Liver (tissue), 9 donors: ENCODE measurements around the gene PAMR1. TPM values are rescaled to one million over a fixed set of nuclear protein-coding genes. Genes with fewer than 3 reads are reported as not detected.
"Not testable (repeated sequence)": the region's sequence is repeated elsewhere in the genome, so short reads cannot be mapped to it uniquely, and the experiment has no call there.

Source experiments
- DNase-seq: peaks from one replicate; pipeline ENCODE4 v3.0.0-alpha.2; 2017; ENCODE audit warnings: low spot score
- H3K27ac ChIP-seq, 2 donors: one replicate each; pipeline ENCODE4 v1.7.0; 2013; ENCODE audit warnings: inconsistent platforms in 2 of 2, low read length in 2 of 2, control low read depth in 1 of 2, low read depth in 1 of 2, mild to moderate bottlenecking in 1 of 2
- H3K27me3 ChIP-seq, 4 donors: one replicate each; pipeline versions ENCODE4 v1.6.1 to v1.7.0; 2013; ENCODE audit warnings: low read length in 3 of 4, inconsistent platforms in 1 of 4, mild to moderate bottlenecking in 1 of 4, moderate library complexity in 1 of 4; ENCODE audit not compliant: control insufficient read depth in 4 of 4, insufficient read depth in 4 of 4
- H3K36me3 ChIP-seq, 4 donors: one replicate each; pipeline versions ENCODE4 v1.6.1 to v1.7.0; 2013; ENCODE audit warnings: low read length in 3 of 4, mild to moderate bottlenecking in 3 of 4, low read depth in 1 of 4, moderate library complexity in 1 of 4; ENCODE audit not compliant: control insufficient read depth in 4 of 4, insufficient read depth in 3 of 4
- H3K4me1 ChIP-seq, 4 donors: one replicate each; pipeline versions ENCODE4 v1.6.1 to v1.7.0; 2013; ENCODE audit warnings: low read length in 3 of 4, mild to moderate bottlenecking in 3 of 4, moderate library complexity in 1 of 4; ENCODE audit not compliant: control insufficient read depth in 4 of 4, insufficient read depth in 4 of 4
- H3K4me3 ChIP-seq, 3 donors: one replicate each; pipeline versions ENCODE4 v1.6.1 to v1.7.0; 2013; ENCODE audit warnings: low read length in 3 of 3, control low read depth in 1 of 3, low read depth in 1 of 3, mild to moderate bottlenecking in 1 of 3
- H3K9ac ChIP-seq, 2 donors: one replicate each; pipeline ENCODE4 v1.7.0; 2013; ENCODE audit warnings: low read length in 2 of 2, mild to moderate bottlenecking in 2 of 2, moderate library complexity in 2 of 2, control low read depth in 1 of 2, low read depth in 1 of 2
- H3K9me3 ChIP-seq, 4 donors: one replicate each; pipeline versions ENCODE4 v1.6.1 to v1.7.0; 2013; ENCODE audit warnings: low read length in 3 of 4; ENCODE audit not compliant: control insufficient read depth in 4 of 4
- EGR1 ChIP-seq, 2 donors: IDR thresholded peaks; 2 replicates each; pipeline ENCODE4 v1.6.1; 2016 to 2018; ENCODE audit warnings: antibody characterized with exemption in 2 of 2, low read depth in 2 of 2
- FOXA2 ChIP-seq: IDR thresholded peaks from 2 replicates; pipeline ENCODE4 v1.6.1; 2016; ENCODE audit warnings: antibody characterized with exemption
- HNF4A ChIP-seq, 2 donors: conservative IDR thresholded peaks; 2 replicates each; pipeline ENCODE4 v1.6.1; 2016; ENCODE audit warnings: antibody characterized with exemption in 2 of 2, mild to moderate bottlenecking in 2 of 2
- HNF4G ChIP-seq: IDR thresholded peaks from 2 replicates; pipeline ENCODE4 v1.6.1; 2016; ENCODE audit warnings: antibody characterized with exemption
- JUND ChIP-seq, 2 donors: IDR thresholded peaks; 2 replicates each; pipeline ENCODE4 v1.6.1; 2016; ENCODE audit warnings: antibody characterized with exemption in 2 of 2
- NR2F2 ChIP-seq: IDR thresholded peaks from 2 replicates; pipeline ENCODE4 v1.6.1; 2016; ENCODE audit warnings: antibody characterized with exemption
- RAD21 ChIP-seq, 2 donors: IDR thresholded peaks; 2 replicates each; pipeline ENCODE4 v1.6.1; 2016; ENCODE audit warnings: antibody characterized with exemption in 2 of 2, mild to moderate bottlenecking in 2 of 2
- RXRA ChIP-seq, 2 donors: IDR thresholded peaks; 2 replicates each; pipeline ENCODE4 v1.6.1; 2017 to 2018; ENCODE audit warnings: antibody characterized with exemption in 2 of 2, mild to moderate bottlenecking in 1 of 2
- SP1 ChIP-seq: IDR thresholded peaks from 2 replicates; pipeline ENCODE4 v1.6.1; 2018; ENCODE audit warnings: antibody characterized with exemption, mild to moderate bottlenecking
- YY1 ChIP-seq: IDR thresholded peaks from 2 replicates; pipeline ENCODE4 v1.6.1; 2016; ENCODE audit warnings: antibody characterized with exemption, mild to moderate bottlenecking
- ZBTB33 ChIP-seq: IDR thresholded peaks from 2 replicates; pipeline ENCODE4 v1.6.1; 2016; ENCODE audit warnings: antibody characterized with exemption
- WGBS: extraction: QIAGEN DNeasy Blood & Tissue Kit; methylation state at CpG from one replicate; pipeline ENCODE4 v1.1.7; 2013; 5-methylcytosine and 5-hydroxymethylcytosine counted together
- polyA plus RNA-seq, 2 donors: library from polyadenylated mRNA; stranded (reverse) in 1 of 2; unstranded in 1 of 2; fragments of 200-250 nt in 1 of 2; fragments of >200 nt in 1 of 2; fragmentation: Nextera tagmentation in 1 of 2; extraction: Ambion mirVana in 1 of 2; gene quantifications; one replicate each; pipeline versions ENCODE4 v1.2.1 to v1.2.3, GENCODE V29; 2013 to 2015
- total RNA-seq, 2 donors: library from RNA; depleted of rRNA; stranded (reverse); fragments of >200 nt; gene quantifications; one replicate each; pipeline ENCODE4 v1.2.3, GENCODE V29; 2014
- TF ChIP-seq, protein P1 (sequence below): fragments of 150-350 bp; IDR thresholded peaks from 2 replicates; pipeline ENCODE4 v1.5.1; 2017; ENCODE audit warnings: improper control_type of control experiment, low read depth, low read length; ENCODE audit not compliant: missing input control
- TF ChIP-seq, protein P2 (sequence below): IDR thresholded peaks from 2 replicates; pipeline ENCODE4 v1.6.1; 2016; ENCODE audit warnings: antibody characterized with exemption, mild to moderate bottlenecking
- donor health status: healthy.
- donor health status: healthy.
- donor health status: healthy.
- donor health status: healthy.
- donor health status: healthy.

The PAMR1 gene
- total and polyA plus RNA-seq, 4 donors: 2.0 to 5.0 (median 2.8) TPM

- H3K36me3 ChIP-seq: no peaks in the 10 kb centered on the region
- 31% methylated on average over 3 of the region's 3 CpGs for WGBS
- H3K4me1 ChIP-seq: no peaks in the 10 kb centered on the region
- peaks cover 0 to 3% (median 1%) of the 10 kb centered on the region in 4 donors for H3K27me3 ChIP-seq
- no peak for TF ChIP-seq RXRA (IDR thresholded peaks at IDR 0.05)
- TF ChIP-seq RAD21 (IDR thresholded peaks at IDR 0.05): no peak
- no peak for TF ChIP-seq SP1
- TF ChIP-seq, protein P1, sequence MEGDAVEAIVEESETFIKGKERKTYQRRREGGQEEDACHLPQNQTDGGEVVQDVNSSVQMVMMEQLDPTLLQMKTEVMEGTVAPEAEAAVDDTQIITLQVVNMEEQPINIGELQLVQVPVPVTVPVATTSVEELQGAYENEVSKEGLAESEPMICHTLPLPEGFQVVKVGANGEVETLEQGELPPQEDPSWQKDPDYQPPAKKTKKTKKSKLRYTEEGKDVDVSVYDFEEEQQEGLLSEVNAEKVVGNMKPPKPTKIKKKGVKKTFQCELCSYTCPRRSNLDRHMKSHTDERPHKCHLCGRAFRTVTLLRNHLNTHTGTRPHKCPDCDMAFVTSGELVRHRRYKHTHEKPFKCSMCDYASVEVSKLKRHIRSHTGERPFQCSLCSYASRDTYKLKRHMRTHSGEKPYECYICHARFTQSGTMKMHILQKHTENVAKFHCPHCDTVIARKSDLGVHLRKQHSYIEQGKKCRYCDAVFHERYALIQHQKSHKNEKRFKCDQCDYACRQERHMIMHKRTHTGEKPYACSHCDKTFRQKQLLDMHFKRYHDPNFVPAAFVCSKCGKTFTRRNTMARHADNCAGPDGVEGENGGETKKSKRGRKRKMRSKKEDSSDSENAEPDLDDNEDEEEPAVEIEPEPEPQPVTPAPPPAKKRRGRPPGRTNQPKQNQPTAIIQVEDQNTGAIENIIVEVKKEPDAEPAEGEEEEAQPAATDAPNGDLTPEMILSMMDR: no peak
- TF ChIP-seq, protein P2, sequence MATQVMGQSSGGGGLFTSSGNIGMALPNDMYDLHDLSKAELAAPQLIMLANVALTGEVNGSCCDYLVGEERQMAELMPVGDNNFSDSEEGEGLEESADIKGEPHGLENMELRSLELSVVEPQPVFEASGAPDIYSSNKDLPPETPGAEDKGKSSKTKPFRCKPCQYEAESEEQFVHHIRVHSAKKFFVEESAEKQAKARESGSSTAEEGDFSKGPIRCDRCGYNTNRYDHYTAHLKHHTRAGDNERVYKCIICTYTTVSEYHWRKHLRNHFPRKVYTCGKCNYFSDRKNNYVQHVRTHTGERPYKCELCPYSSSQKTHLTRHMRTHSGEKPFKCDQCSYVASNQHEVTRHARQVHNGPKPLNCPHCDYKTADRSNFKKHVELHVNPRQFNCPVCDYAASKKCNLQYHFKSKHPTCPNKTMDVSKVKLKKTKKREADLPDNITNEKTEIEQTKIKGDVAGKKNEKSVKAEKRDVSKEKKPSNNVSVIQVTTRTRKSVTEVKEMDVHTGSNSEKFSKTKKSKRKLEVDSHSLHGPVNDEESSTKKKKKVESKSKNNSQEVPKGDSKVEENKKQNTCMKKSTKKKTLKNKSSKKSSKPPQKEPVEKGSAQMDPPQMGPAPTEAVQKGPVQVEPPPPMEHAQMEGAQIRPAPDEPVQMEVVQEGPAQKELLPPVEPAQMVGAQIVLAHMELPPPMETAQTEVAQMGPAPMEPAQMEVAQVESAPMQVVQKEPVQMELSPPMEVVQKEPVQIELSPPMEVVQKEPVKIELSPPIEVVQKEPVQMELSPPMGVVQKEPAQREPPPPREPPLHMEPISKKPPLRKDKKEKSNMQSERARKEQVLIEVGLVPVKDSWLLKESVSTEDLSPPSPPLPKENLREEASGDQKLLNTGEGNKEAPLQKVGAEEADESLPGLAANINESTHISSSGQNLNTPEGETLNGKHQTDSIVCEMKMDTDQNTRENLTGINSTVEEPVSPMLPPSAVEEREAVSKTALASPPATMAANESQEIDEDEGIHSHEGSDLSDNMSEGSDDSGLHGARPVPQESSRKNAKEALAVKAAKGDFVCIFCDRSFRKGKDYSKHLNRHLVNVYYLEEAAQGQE: no peak
- TF ChIP-seq HNF4A (conservative IDR thresholded peaks at IDR 0.05): no peak
- TF ChIP-seq YY1: no peak
- no peak for TF ChIP-seq FOXA2
- no peak for TF ChIP-seq JUND (IDR thresholded peaks at IDR 0.05)
- H3K4me3 ChIP-seq: no peak overlapping the region
- no peak overlapping the region for H3K9ac ChIP-seq
- no peak for DNase-seq
- no peak overlapping the region for H3K27ac ChIP-seq
- no peaks in the 10 kb centered on the region for H3K9me3 ChIP-seq
Measured at GRCh38 chr11:35549787-35550186, 24.4 kb upstream of the PAMR1 start.

GRCh38 chr11:35548925-35549561 lies 23.6 kb upstream of the PAMR1 start:
- no peak for TF ChIP-seq ZBTB33
- no peak for TF ChIP-seq NR2F2
- no peak for TF ChIP-seq FOXA2
- no peak for TF ChIP-seq HNF4G
- TF ChIP-seq EGR1 (IDR thresholded peaks at IDR 0.05; ENCODE audit: low read depth in 2 of 2): no peak
- TF ChIP-seq, protein P1: no peak
- no peak for DNase-seq
- Histone ChIP-seq H3K4me1 (no peaks in the 10 kb centered on the region), H3K27ac (no peak overlapping the region), H3K9me3 (no peaks in the 10 kb centered on the region), H3K36me3 (no peaks in the 10 kb centered on the region), H3K9ac (no peak overlapping the region), H3K4me3 (no peak overlapping the region), H3K27me3 (peaks cover 0 to 2% (median under 1%) of the 10 kb centered on the region in 4 donors)
- WGBS: 42% methylated on average over 4 of the region's 4 CpGs

GRCh38 chr11:35547995-35548394 lies 22.6 kb upstream of the PAMR1 start:
- H3K36me3 ChIP-seq, DNase-seq, H3K4me3 ChIP-seq, H3K9ac ChIP-seq, H3K27me3 ChIP-seq, H3K27ac ChIP-seq, H3K4me1 ChIP-seq, H3K9me3 ChIP-seq: not testable (repeated sequence)
- 89% methylated on average over 4 of the region's 4 CpGs for WGBS
